C4-2B (cell line): Measurements from ENCODE around the gene SENP5.
"Not testable (repeated sequence)": the region's sequence is repeated elsewhere in the genome, so short reads cannot be mapped to it uniquely, and the experiment has no call there.

Experiments
- ZFX ChIP-seq: fragments of 450-650 bp; IDR thresholded peaks from 2 replicates; pipeline ENCODE4 v1.6.1; 2017
- TF ChIP-seq, protein P1 (sequence below): fragments of 450-650 bp; conservative IDR thresholded peaks from 2 replicates; pipeline ENCODE4 v1.5.1; 2017; ENCODE audit warnings: mild to moderate bottlenecking

DNA sequence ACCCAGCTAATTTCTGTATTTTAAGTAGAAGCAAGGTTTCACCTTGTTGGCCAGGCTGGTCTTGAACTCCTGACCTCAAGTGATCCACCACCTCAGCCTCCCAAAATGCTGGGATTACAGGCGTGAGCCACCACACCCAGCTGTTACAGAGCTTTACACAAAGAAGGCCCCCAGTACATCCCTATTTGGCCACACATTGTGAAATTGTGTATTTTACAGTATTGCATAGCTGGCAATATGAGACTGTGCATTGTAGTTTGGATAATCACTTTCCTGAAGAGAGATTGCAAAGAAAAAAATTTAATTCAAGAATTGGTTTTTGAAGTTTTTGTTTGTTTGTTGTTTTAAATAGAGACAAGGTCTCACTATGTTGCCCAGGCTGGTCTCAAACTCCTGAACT, 31.1 kb upstream of the SENP5 start:
- TF ChIP-seq, protein P1, sequence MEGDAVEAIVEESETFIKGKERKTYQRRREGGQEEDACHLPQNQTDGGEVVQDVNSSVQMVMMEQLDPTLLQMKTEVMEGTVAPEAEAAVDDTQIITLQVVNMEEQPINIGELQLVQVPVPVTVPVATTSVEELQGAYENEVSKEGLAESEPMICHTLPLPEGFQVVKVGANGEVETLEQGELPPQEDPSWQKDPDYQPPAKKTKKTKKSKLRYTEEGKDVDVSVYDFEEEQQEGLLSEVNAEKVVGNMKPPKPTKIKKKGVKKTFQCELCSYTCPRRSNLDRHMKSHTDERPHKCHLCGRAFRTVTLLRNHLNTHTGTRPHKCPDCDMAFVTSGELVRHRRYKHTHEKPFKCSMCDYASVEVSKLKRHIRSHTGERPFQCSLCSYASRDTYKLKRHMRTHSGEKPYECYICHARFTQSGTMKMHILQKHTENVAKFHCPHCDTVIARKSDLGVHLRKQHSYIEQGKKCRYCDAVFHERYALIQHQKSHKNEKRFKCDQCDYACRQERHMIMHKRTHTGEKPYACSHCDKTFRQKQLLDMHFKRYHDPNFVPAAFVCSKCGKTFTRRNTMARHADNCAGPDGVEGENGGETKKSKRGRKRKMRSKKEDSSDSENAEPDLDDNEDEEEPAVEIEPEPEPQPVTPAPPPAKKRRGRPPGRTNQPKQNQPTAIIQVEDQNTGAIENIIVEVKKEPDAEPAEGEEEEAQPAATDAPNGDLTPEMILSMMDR = not testable (repeated sequence)
- not testable (repeated sequence) for TF ChIP-seq ZFX
